ENCODE results near the gene SELENBP1.

SELENBP1 gene

DNA sequence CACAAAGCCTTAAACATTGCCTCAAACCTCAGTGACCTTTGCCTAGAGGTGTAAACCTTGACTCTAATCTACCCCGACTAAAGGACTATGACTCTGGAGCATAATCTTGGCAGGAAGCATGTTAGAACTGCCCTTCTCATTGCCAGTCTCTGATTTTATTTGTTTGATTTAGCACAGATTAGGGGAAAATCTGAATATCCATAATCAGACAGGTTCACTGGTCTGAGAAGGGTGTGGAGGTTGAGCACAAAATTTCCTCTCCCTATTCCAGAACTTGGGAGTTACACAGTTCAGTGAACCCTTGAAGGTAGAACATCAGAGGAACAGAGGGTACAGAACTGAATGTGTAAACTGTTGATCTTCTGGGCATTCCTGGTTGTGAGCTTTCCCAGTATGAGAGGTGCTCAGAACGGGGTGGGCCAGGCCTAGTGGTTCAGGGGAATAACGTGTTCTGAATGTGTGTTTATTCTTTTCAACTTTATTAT is 18.6 kb upstream of the SELENBP1 start:
- TF ChIP-seq, protein P1, sequence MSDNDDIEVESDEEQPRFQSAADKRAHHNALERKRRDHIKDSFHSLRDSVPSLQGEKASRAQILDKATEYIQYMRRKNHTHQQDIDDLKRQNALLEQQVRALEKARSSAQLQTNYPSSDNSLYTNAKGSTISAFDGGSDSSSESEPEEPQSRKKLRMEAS (IDR thresholded peaks at IDR 0.05): no peak
- TF ChIP-seq TAF1 (IDR thresholded peaks at IDR 0.05; ENCODE audit: low read depth) (no peak), RAD21 (IDR thresholded peaks at IDR 0.05; ENCODE audit: low read depth) (no peak), ZBTB7A (IDR thresholded peaks at IDR 0.05; ENCODE audit: low read depth) (no peak), EP300 (IDR thresholded peaks at IDR 0.05; ENCODE audit: borderline replicate concordance) (no peak), NFIC (IDR thresholded peaks at IDR 0.05) (no peak), FOXM1 (IDR thresholded peaks at IDR 0.05; ENCODE audit: borderline replicate concordance, low read depth) (no peak), EGR1 (IDR thresholded peaks at IDR 0.05) (no peak)

DNA sequence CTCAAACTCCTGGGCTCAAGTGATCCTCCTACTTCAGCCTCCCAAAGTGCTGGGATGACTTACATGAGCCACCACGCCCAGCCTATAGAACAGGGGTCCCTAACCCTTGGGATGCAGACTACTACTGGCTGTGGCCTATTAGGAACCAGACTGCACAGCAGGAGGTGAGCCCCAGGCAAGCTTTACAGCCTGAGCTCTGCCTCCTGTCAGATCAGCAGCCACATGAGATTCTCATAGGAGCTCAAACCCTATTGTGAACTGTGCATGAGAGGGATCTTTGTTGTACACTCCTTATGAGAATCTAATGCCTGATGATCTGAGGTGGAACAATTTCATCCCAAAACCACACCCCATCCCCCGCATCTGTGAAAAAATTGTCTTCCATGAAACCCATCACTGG is 13.5 kb upstream of the SELENBP1 start:
- TF ChIP-seq NFIC (IDR thresholded peaks at IDR 0.05) (no peak), EGR1 (IDR thresholded peaks at IDR 0.05) (no peak), EP300 (IDR thresholded peaks at IDR 0.05; ENCODE audit: borderline replicate concordance) (no peak), RAD21 (IDR thresholded peaks at IDR 0.05; ENCODE audit: low read depth) (no peak), CEBPB (IDR thresholded peaks at IDR 0.05) (no peak), ZBTB7A (IDR thresholded peaks at IDR 0.05; ENCODE audit: low read depth) (no peak), TCF12 (IDR thresholded peaks at IDR 0.05; ENCODE audit: low read depth) (no peak)
- TF ChIP-seq, protein P2, sequence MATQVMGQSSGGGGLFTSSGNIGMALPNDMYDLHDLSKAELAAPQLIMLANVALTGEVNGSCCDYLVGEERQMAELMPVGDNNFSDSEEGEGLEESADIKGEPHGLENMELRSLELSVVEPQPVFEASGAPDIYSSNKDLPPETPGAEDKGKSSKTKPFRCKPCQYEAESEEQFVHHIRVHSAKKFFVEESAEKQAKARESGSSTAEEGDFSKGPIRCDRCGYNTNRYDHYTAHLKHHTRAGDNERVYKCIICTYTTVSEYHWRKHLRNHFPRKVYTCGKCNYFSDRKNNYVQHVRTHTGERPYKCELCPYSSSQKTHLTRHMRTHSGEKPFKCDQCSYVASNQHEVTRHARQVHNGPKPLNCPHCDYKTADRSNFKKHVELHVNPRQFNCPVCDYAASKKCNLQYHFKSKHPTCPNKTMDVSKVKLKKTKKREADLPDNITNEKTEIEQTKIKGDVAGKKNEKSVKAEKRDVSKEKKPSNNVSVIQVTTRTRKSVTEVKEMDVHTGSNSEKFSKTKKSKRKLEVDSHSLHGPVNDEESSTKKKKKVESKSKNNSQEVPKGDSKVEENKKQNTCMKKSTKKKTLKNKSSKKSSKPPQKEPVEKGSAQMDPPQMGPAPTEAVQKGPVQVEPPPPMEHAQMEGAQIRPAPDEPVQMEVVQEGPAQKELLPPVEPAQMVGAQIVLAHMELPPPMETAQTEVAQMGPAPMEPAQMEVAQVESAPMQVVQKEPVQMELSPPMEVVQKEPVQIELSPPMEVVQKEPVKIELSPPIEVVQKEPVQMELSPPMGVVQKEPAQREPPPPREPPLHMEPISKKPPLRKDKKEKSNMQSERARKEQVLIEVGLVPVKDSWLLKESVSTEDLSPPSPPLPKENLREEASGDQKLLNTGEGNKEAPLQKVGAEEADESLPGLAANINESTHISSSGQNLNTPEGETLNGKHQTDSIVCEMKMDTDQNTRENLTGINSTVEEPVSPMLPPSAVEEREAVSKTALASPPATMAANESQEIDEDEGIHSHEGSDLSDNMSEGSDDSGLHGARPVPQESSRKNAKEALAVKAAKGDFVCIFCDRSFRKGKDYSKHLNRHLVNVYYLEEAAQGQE (IDR thresholded peaks at IDR 0.05; ENCODE audit: low read depth): no peak
- TF ChIP-seq, protein P1 (IDR thresholded peaks at IDR 0.05): no peak

DNA sequence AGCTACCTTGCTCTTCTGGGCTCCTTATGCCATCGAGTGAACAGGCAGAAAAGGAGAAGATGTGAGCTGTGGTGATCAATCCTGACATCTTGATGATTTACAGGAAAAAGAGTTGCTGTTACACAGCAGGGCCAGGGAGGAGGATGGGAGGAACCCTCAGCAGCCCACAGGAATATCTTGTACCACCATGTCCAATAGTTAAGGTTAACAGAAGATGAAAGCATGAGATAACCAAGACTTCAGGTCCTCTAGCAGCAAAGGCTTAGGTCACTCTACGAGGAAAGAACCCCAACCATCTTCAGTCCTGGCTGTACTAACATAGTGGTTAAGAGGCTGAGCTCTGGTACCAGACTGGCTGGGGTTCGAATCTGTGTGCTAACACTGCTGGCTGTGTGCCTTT is 12.1 kb upstream of the SELENBP1 start:
- TF ChIP-seq YY1 (IDR thresholded peaks at IDR 0.05; ENCODE audit: low read depth): no peak
- no peak for TF ChIP-seq TCF12 (IDR thresholded peaks at IDR 0.05; ENCODE audit: low read depth)
- TF ChIP-seq, protein P3, sequence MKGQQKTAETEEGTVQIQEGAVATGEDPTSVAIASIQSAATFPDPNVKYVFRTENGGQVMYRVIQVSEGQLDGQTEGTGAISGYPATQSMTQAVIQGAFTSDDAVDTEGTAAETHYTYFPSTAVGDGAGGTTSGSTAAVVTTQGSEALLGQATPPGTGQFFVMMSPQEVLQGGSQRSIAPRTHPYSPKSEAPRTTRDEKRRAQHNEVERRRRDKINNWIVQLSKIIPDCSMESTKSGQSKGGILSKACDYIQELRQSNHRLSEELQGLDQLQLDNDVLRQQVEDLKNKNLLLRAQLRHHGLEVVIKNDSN (IDR thresholded peaks at IDR 0.05): no peak
- no peak for TF ChIP-seq FOXM1 (IDR thresholded peaks at IDR 0.05; ENCODE audit: borderline replicate concordance, low read depth)
- TF ChIP-seq CEBPB (IDR thresholded peaks at IDR 0.05): no peak

DNA sequence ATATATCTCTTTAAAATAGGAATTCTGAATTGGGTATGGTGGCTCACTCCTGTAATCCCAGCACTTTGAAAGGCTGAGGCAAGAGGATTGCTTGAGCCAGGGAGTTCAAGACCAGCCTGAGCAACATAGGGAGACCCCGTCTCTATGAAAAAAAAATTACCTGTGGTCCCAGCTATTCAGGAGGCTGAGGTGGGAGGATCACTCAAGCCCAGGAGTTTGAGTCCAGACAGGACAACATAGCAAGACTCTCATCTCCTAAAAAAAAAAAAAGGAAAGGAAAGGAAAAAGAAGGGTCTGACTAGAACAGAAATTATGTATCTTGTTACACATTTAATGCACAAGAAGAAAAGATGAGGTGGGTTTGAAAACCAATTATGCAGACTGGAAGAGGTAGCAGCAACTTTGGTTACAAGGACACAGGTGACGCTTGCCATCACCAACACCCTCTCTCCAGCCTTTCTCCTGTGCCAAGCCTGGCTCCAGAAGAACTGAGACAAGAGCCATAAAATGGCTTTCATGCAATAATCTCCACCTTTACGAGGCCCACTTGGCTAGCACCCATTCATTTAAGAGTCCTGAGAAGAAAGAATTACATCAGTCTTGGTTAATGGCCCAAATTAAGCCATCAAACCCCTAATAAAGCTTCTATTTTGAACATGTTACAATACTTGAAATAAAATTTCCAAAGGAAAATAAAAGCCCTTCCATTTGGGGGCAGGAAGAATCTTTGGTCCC is 4.8 kb upstream of the SELENBP1 start:
- TF ChIP-seq NFIC (IDR thresholded peaks at IDR 0.05): no peak
- TF ChIP-seq CREB1 (IDR thresholded peaks at IDR 0.05; ENCODE audit: low read depth): no peak
- TF ChIP-seq TEAD4 (IDR thresholded peaks at IDR 0.05): no peak
- TF ChIP-seq TAF1 (IDR thresholded peaks at IDR 0.05; ENCODE audit: low read depth): no peak
- TF ChIP-seq EGR1 (IDR thresholded peaks at IDR 0.05): no peak
- TF ChIP-seq, protein P2 (IDR thresholded peaks at IDR 0.05; ENCODE audit: low read depth): no peak
- TF ChIP-seq EP300 (IDR thresholded peaks at IDR 0.05; ENCODE audit: borderline replicate concordance): no peak
- TF ChIP-seq, protein P3 (IDR thresholded peaks at IDR 0.05): no peak
- TF ChIP-seq ZBTB7A (IDR thresholded peaks at IDR 0.05; ENCODE audit: low read depth): no peak
- TF ChIP-seq YY1 (IDR thresholded peaks at IDR 0.05; ENCODE audit: low read depth): no peak

DNA sequence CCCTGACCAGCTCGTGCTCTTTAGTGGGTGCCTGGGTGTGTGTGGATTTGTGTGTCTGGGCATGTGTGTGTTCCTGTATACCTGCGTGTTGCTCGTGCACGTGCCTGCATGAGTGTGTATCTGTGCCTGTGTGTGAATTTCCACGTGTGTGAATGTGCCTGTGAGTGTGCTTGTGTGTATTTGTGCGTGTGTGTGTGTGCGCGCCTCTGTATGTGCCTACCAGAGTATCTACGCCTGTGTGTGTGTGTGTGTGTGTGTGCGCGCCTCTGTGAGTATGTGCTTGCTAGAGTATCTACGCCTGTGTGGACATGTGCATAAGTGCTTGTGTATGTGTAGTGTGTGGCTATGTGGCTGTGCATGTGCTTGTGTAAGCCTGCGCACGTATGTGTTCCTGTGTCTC is 691 bp upstream of the SELENBP1 start:
- TF ChIP-seq NFIC (IDR thresholded peaks at IDR 0.05) (no peak), CREB1 (IDR thresholded peaks at IDR 0.05; ENCODE audit: low read depth) (no peak), TAF1 (IDR thresholded peaks at IDR 0.05; ENCODE audit: low read depth) (no peak), EP300 (IDR thresholded peaks at IDR 0.05; ENCODE audit: borderline replicate concordance) (no peak), RAD21 (IDR thresholded peaks at IDR 0.05; ENCODE audit: low read depth) (no peak), EGR1 (IDR thresholded peaks at IDR 0.05) (no peak), TCF12 (IDR thresholded peaks at IDR 0.05; ENCODE audit: low read depth) (no peak), TEAD4 (IDR thresholded peaks at IDR 0.05) (no peak), CEBPB (IDR thresholded peaks at IDR 0.05) (no peak), ZBTB7A (IDR thresholded peaks at IDR 0.05; ENCODE audit: low read depth) (no peak), YY1 (IDR thresholded peaks at IDR 0.05; ENCODE audit: low read depth) (no peak), FOXM1 (IDR thresholded peaks at IDR 0.05; ENCODE audit: borderline replicate concordance, low read depth) (no peak)
- TF ChIP-seq, protein P3 (IDR thresholded peaks at IDR 0.05): no peak
- TF ChIP-seq, protein P2 (IDR thresholded peaks at IDR 0.05; ENCODE audit: low read depth): no peak
